Right lobe of liver (tissue), 6 donors: ENCODE results near the gene ENPP5. TPM values are rescaled to one million over a fixed set of nuclear protein-coding genes. Genes with fewer than 3 reads are reported as not detected.
A peak's percentile ranks its signal among the peaks of the same experiment; 100 is the strongest.

Source experiments
- ATAC-seq, 4 donors: fragments of 200-7000 bp; cut with Tn5 transposase; one replicate each; pipeline ENCODE4 v1.9.1; 2020; ENCODE audit warnings: mild to moderate bottlenecking in 4 of 4, moderate library complexity in 4 of 4
- DNase-seq, 3 donors: peaks; one replicate each; pipeline ENCODE4 v3.0.0-alpha.2; 2020
- H3K27ac ChIP-seq, 3 donors: fragments of 200-600 bp; one replicate each; pipeline ENCODE4 v1.8.0; 2022
- H3K27me3 ChIP-seq, 2 donors: fragments of 200-600 bp; one replicate each; pipeline ENCODE4 v1.8.0; 2022
- H3K36me3 ChIP-seq, 4 donors: fragments of 200-600 bp; sonication (generic) in 1 of 4; one replicate each; pipeline versions ENCODE4 v1.5.1 to v1.8.0; 2017 to 2022; ENCODE audit warnings: control low read depth in 1 of 4
- H3K4me1 ChIP-seq, 4 donors: fragments of 200-600 bp; sonication (generic) in 1 of 4; one replicate each; pipeline versions ENCODE4 v1.5.1 to v1.8.0; 2017 to 2022; ENCODE audit warnings: control low read depth in 1 of 4
- H3K4me3 ChIP-seq, 3 donors: fragments of 200-600 bp; one replicate each; pipeline ENCODE4 v1.8.0; 2022
- H3K9me3 ChIP-seq, 4 donors: fragments of 200-600 bp; sonication (generic) in 1 of 4; one replicate each; pipeline versions ENCODE4 v1.5.1 to v1.8.0; 2017 to 2022; ENCODE audit warnings: control low read depth in 1 of 4
- POLR2A ChIP-seq: fragments of 450-650 bp; IDR thresholded peaks from one replicate; pipeline ENCODE4 v1.6.1; 2017; ENCODE audit warnings: antibody characterized with exemption, mild to moderate bottlenecking
- WGBS: methylation state at CpG from one replicate; pipeline ENCODE4 v1.1.6; 2018; ENCODE audit warnings: low coverage, low lambda C conversion rate; ENCODE audit not compliant: insufficient coverage; ENCODE audit errors: missing lambda C conversion rate; 5-methylcytosine and 5-hydroxymethylcytosine counted together
- intact Hi-C, 2 donors: fragments of 100-400 bp; cut with DNase I; formaldehyde crosslinking; loops; one replicate each; pipeline versions ENCODE4 v1.11.2 to v1.14.1; 2022
- total RNA-seq, 6 experiments: library from RNA; depleted of rRNA in 2 of 6; stranded (reverse); fragments of >200 nt in 2 of 6; fragmentation: NEBNext Ultra II Directional in 3 of 6; extraction: Animal tissue kit (Norgen Biotek cat#: 25700) in 3 of 6; gene quantifications; one replicate each; pipeline versions ENCODE4 v1.1.0 to v1.2.4, GENCODE V29; 2016 to 2023
- TF ChIP-seq, protein P1 (sequence below), 4 donors: fragments of 200-600 bp in 3 of 4; fragments of 450-650 bp in 1 of 4; IDR thresholded peaks; one replicate each; pipeline versions ENCODE4 v1.5.1 to v1.8.0; 2016 to 2022; ENCODE audit warnings: antibody characterized with exemption in 4 of 4, mild to moderate bottlenecking in 2 of 4
- donor health status: DM: no; HTN: yes; CAD: no.
- donor health status: DM: no; HTN: no; CAD: no.
- donor health status: DM: no; HTN: no; CAD: no.
- donor health status: DM: no; HTN: yes; CAD: no.
- donor health status: DM: no; HTN: yes; CAD: no.

ENPP5 gene
- total RNA-seq, 6 experiments from 2014 or later = 0.13 to 1.4 (median 0.34) TPM

DNA sequence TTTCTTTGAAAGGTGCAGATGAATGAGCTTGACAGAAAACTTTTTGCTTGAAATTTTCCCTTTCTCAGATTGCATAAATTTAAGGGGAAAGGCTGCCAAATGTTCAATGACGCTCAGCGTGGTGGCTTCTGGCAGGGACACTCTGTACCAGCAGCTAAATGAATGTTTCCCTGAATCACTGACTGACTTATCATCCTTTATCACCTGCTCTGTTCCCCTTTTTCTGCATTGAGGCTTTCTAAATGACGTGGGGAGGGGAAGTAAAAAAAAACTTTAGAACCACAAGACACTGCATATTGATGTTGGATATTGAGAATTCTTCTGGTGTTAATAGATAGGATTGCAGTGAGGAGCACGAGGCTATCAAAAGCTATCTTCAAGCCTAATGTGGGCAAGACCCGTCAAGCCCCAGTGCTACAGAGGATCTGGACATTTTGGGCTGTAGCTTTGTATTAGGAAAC is 46.9 kb upstream of the ENPP5 start:
- Histone ChIP-seq H3K27ac (no peak overlapping the region), H3K4me3 (no peak overlapping the region), H3K27me3 (no peaks in the 10 kb centered on the region), H3K4me1 (peaks cover 0 to 3% (median 0%) of the 10 kb centered on the region in 4 donors), H3K36me3 (no peaks in the 10 kb centered on the region), H3K9me3 (no peaks in the 10 kb centered on the region)
- ATAC-seq (peak in 3 of 4 donors; percentile 58 to 67 (median 61)), DNase-seq (peak in 1 of 3 donors; percentile 57)
- intact Hi-C loops = no loop called here
- no peak for TF ChIP-seq POLR2A
- TF ChIP-seq, protein P1, sequence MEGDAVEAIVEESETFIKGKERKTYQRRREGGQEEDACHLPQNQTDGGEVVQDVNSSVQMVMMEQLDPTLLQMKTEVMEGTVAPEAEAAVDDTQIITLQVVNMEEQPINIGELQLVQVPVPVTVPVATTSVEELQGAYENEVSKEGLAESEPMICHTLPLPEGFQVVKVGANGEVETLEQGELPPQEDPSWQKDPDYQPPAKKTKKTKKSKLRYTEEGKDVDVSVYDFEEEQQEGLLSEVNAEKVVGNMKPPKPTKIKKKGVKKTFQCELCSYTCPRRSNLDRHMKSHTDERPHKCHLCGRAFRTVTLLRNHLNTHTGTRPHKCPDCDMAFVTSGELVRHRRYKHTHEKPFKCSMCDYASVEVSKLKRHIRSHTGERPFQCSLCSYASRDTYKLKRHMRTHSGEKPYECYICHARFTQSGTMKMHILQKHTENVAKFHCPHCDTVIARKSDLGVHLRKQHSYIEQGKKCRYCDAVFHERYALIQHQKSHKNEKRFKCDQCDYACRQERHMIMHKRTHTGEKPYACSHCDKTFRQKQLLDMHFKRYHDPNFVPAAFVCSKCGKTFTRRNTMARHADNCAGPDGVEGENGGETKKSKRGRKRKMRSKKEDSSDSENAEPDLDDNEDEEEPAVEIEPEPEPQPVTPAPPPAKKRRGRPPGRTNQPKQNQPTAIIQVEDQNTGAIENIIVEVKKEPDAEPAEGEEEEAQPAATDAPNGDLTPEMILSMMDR (IDR thresholded peaks at IDR 0.05) = no peak
- 48% methylated on average over 5 of the region's 5 CpGs for WGBS

DNA sequence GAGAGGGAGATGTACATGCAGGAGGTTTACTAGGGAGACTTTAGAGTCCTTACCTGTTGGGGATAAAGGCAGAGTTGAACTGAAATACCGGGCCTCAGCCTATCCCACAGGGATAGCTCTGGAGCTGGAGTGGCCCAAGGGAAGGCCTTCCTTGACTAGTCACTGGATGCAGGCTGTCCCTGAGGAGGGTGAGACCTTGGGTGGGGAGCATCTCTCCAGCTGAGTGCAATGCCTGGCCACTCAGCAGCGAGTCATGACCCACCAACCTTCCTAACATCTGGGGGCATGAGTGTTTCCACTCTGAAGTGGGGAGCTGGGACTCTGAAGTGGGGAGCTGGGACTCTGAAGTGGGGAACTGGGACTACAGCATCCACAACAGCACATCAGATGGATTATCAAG is 46.1 kb upstream of the ENPP5 start:
- no peaks in the 10 kb centered on the region for H3K4me1 ChIP-seq
- WGBS = 100% methylated on average over 1 of the region's 2 CpGs
- no peak for ATAC-seq
- no peaks in the 10 kb centered on the region for H3K27me3 ChIP-seq
- no peak for DNase-seq
- no peaks in the 10 kb centered on the region for H3K36me3 ChIP-seq
- H3K9me3 ChIP-seq = no peaks in the 10 kb centered on the region
- no peak overlapping the region for H3K4me3 ChIP-seq
- no peak overlapping the region for H3K27ac ChIP-seq
- intact Hi-C loops = no loop called here
- TF ChIP-seq, protein P1 (IDR thresholded peaks at IDR 0.05) = no peak
- TF ChIP-seq POLR2A = no peak

DNA sequence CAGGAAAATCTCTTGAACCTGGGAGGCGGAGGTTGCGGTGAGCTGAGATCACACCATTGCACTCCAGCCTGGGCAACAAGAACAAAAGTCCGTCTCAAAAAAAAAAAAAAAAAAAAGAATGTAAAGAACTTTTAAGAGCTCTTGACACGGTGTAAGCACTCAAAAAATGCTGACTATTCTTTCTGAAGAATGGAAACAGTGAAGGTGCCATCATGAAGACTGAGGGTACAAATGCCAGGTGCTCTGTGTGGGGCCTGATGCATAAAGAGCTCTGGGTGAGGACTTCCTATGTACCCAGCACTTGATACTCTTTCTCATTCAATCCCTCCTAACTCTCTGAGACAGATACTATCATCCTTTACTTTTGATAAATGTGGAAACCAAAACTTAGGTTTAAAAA is 45.0 kb upstream of the ENPP5 start:
- H3K9me3 ChIP-seq = no peaks in the 10 kb centered on the region
- 100% methylated on average over 2 of the region's 4 CpGs for WGBS
- no peaks in the 10 kb centered on the region for H3K27me3 ChIP-seq
- ATAC-seq (no peak), DNase-seq (no peak)
- TF ChIP-seq POLR2A = no peak
- intact Hi-C loops = no loop called here
- H3K4me1 ChIP-seq = no peaks in the 10 kb centered on the region
- no peaks in the 10 kb centered on the region for H3K36me3 ChIP-seq
- no peak overlapping the region for H3K27ac ChIP-seq
- H3K4me3 ChIP-seq = no peak overlapping the region

DNA sequence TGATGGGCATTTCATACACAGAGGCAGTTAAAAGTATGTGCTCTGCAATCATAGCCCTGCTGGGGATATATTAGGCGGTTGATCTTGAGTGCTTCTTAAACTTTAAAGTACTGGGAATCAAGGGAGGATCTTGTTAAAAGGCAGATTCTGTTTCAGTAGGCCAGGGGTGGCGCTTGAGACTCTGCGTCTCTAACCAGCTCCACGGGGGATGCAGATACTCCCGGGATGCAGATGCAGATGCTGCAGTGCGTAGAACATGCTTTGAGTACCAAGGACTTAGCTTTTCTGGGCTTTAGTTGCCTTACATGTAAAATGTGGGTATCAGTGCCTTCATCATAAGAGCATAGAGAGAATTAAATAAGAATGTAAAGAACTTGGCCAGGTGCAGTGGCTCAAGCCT is 44.4 kb upstream of the ENPP5 start:
- no peak for TF ChIP-seq POLR2A
- no peak overlapping the region for H3K27ac ChIP-seq
- DNase-seq = no peak
- WGBS = 76% methylated on average over 6 of the region's 6 CpGs
- no peaks in the 10 kb centered on the region for H3K9me3 ChIP-seq
- H3K4me1 ChIP-seq = no peaks in the 10 kb centered on the region
- H3K4me3 ChIP-seq = no peak overlapping the region
- ATAC-seq = no peak
- H3K27me3 ChIP-seq = no peaks in the 10 kb centered on the region
- H3K36me3 ChIP-seq = no peaks in the 10 kb centered on the region
- intact Hi-C loops = no loop called here

DNA sequence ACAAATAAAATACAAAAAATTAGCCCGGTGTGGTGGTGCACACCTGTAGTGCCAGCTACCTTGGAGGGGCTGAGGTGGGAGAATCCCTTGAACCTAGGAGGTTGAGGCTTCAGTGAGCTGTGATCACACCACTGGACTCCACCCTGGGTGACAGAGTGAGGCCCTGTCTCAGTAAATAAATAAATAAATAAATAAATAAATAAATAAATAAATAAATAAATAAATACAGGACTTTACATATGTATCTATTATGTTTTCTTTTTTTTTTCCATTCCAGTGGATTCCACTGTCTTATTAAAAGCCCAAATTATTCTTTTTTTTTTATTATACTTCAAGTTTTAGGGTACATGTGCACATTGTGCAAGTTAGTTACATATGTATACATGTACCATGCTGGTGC is 41.1 kb upstream of the ENPP5 start:
- no peak for TF ChIP-seq POLR2A
- TF ChIP-seq, protein P1 (IDR thresholded peaks at IDR 0.05) = no peak
- intact Hi-C loops = no loop called here
- H3K27ac ChIP-seq = no peak overlapping the region
- no peak overlapping the region for H3K4me3 ChIP-seq
- ATAC-seq = no peak
- no peaks in the 10 kb centered on the region for H3K36me3 ChIP-seq
- WGBS = 100% methylated on average over 1 of the region's 1 CpG
- no peaks in the 10 kb centered on the region for H3K27me3 ChIP-seq
- no peaks in the 10 kb centered on the region for H3K4me1 ChIP-seq
- no peaks in the 10 kb centered on the region for H3K9me3 ChIP-seq
- no peak for DNase-seq

DNA sequence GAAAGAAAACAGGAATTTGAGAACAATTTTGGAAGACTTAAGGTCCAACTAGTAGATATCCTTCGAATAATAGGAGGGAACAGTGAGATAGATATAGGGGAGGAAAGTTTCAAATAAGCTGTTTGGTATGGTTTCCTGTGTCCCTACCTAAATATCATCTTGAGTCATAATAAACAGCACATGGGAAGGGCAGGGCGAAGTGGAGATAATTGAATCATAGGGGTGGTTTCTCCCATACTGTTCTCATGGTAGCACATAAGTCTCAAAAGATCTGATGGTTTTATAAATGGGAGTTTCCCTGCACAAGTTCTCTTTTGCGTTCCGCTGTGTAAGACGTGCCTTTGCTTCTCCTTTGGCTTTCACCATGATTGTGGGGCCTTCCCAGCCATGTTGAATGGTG is 39.5 kb upstream of the ENPP5 start:
- 64% methylated on average over 5 of the region's 5 CpGs for WGBS
- no peaks in the 10 kb centered on the region for H3K9me3 ChIP-seq
- H3K4me1 ChIP-seq = no peaks in the 10 kb centered on the region
- no peaks in the 10 kb centered on the region for H3K27me3 ChIP-seq
- DNase-seq (no peak), ATAC-seq (no peak)
- H3K36me3 ChIP-seq = no peaks in the 10 kb centered on the region
- TF ChIP-seq, protein P1 (IDR thresholded peaks at IDR 0.05) = no peak
- no peak for TF ChIP-seq POLR2A
- no peak overlapping the region for H3K27ac ChIP-seq
- intact Hi-C loops = no loop called here
- no peak overlapping the region for H3K4me3 ChIP-seq
